Suprapubic skin (tissue), 4 donors: ENCODE data around the gene EXD3. TPM values are rescaled to one million over a fixed set of nuclear protein-coding genes. Genes with fewer than 3 reads are reported as not detected.
A peak's percentile ranks its signal among the peaks of the same experiment; 100 is the strongest.

ENCODE experiments used
- DNase-seq, 2 donors: peaks; one replicate each; pipeline ENCODE4 v3.0.0-alpha.2; 2019; ENCODE audit warnings: low spot score in 2 of 2
- H3K27ac ChIP-seq: fragments of 200-600 bp; sonication (generic); one replicate; pipeline ENCODE4 v1.5.1; 2019
- H3K27me3 ChIP-seq: fragments of 200-600 bp; sonication (generic); one replicate; pipeline ENCODE4 v1.5.1; 2019
- H3K36me3 ChIP-seq: fragments of 200-600 bp; sonication (generic); one replicate; pipeline ENCODE4 v1.5.1; 2019
- H3K4me1 ChIP-seq: fragments of 200-600 bp; sonication (generic); one replicate; pipeline ENCODE4 v1.5.1; 2019
- H3K4me3 ChIP-seq: fragments of 200-600 bp; sonication (generic); one replicate; pipeline ENCODE4 v1.5.1; 2019; ENCODE audit warnings: mild to moderate bottlenecking
- H3K9me3 ChIP-seq: fragments of 200-600 bp; sonication (generic); one replicate; pipeline ENCODE4 v1.5.1; 2019
- EP300 ChIP-seq: sonication (generic); formaldehyde crosslinking; IDR thresholded peaks from one replicate; pipeline ENCODE4 v1.6.1; 2017; ENCODE audit warnings: antibody characterized with exemption
- POLR2A ChIP-seq, 2 donors: fragments of 450-650 bp; IDR thresholded peaks; one replicate each; pipeline ENCODE4 v1.6.1; 2017; ENCODE audit warnings: antibody characterized with exemption in 2 of 2, mild to moderate bottlenecking in 2 of 2, moderate library complexity in 2 of 2
- POLR2AphosphoS5 ChIP-seq, 3 donors: sonication (generic); formaldehyde crosslinking; IDR thresholded peaks; one replicate each; pipeline ENCODE4 v1.6.1; 2017; ENCODE audit warnings: antibody characterized with exemption in 3 of 3
- WGBS: methylation state at CpG from one replicate; pipeline ENCODE4 v1.1.5; 2018; 5-methylcytosine and 5-hydroxymethylcytosine counted together
- total RNA-seq, 4 donors: library from RNA; depleted of rRNA; stranded (reverse); fragments of >200 nt; gene quantifications; one replicate each; pipeline ENCODE4 v1.1.0, GENCODE V29; 2016
- TF ChIP-seq, protein P1 (sequence below), 2 donors: fragments of 200-600 bp in 1 of 2; fragments of 450-650 bp in 1 of 2; sonication (generic) in 1 of 2; IDR thresholded peaks; one replicate each; pipeline ENCODE4 v1.5.1; 2016 to 2019; ENCODE audit warnings: antibody characterized with exemption in 2 of 2, mild to moderate bottlenecking in 1 of 2, moderate library complexity in 1 of 2

The EXD3 gene
- total RNA-seq, 4 donors from 2014 or later = 7.3 to 54.0 (median 16.4) TPM

DNA sequence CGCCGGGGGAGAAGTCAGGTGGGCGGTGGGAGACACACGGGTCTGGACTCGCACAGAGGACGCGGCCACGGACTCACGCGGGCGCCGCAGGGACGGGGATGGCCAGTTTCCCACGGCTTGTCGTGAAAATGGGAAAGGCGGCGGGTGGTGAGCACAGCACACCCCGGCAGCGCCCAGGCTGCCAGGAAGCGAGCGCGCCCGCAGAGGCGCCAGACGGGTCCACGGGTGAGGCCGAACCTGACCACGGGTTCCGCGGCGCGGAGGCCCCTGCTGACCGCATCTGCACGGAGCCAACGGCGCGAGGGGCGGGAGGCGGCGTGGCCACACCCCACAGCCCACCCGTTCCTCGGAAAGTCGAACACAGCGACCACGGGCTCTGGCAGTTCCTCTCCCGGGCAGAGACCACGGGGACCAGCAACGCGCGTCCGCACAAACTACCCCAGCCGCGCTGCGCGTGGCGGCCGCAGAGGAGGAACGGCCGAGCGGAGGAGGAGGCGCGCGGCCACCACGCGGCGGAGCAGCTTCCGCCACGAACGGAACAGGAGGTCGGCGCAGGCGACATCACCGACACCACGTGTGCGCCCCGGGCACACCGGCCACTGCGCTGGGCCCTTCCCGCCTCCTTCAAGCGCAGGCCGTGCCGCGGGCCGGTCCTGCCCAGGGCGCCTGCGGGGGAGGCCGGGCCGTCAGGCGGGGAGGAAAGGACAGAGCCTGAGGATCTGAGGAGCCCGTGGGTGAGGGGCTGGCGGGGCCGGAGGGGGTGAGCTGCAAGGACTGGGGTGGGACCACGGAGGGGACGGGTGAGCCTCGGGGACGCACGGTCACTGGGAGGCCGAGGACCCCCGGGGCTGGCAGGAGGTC, 5.6 kb downstream of the EXD3 start:
- 56% methylated on average over 83 of the region's 99 CpGs for WGBS
- peaks cover 16% of the 10 kb centered on the region for H3K4me1 ChIP-seq
- TF ChIP-seq POLR2A (IDR thresholded peaks at IDR 0.05) = no peak
- TF ChIP-seq POLR2AphosphoS5 (IDR thresholded peaks at IDR 0.05) = no peak
- no peak for TF ChIP-seq EP300
- TF ChIP-seq, protein P1, sequence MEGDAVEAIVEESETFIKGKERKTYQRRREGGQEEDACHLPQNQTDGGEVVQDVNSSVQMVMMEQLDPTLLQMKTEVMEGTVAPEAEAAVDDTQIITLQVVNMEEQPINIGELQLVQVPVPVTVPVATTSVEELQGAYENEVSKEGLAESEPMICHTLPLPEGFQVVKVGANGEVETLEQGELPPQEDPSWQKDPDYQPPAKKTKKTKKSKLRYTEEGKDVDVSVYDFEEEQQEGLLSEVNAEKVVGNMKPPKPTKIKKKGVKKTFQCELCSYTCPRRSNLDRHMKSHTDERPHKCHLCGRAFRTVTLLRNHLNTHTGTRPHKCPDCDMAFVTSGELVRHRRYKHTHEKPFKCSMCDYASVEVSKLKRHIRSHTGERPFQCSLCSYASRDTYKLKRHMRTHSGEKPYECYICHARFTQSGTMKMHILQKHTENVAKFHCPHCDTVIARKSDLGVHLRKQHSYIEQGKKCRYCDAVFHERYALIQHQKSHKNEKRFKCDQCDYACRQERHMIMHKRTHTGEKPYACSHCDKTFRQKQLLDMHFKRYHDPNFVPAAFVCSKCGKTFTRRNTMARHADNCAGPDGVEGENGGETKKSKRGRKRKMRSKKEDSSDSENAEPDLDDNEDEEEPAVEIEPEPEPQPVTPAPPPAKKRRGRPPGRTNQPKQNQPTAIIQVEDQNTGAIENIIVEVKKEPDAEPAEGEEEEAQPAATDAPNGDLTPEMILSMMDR (IDR thresholded peaks at IDR 0.05) = no peak
- H3K27me3 ChIP-seq = no peaks in the 10 kb centered on the region
- no peaks in the 10 kb centered on the region for H3K9me3 ChIP-seq
- DNase-seq = no peak
- H3K36me3 ChIP-seq = no peaks in the 10 kb centered on the region
- H3K4me3 ChIP-seq = peak overlapping the region; percentile 39
- H3K27ac ChIP-seq = no peak overlapping the region

- Histone ChIP-seq H3K36me3 (no peaks in the 10 kb centered on the region), H3K27me3 (no peaks in the 10 kb centered on the region), H3K4me1 (peaks cover 16% of the 10 kb centered on the region), H3K4me3 (peak overlapping the region; percentile 39), H3K9me3 (no peaks in the 10 kb centered on the region), H3K27ac (no peak overlapping the region)
- TF ChIP-seq POLR2A (IDR thresholded peaks at IDR 0.05) (no peak), EP300 (no peak), POLR2AphosphoS5 (IDR thresholded peaks at IDR 0.05) (no peak)
- TF ChIP-seq, protein P1 (IDR thresholded peaks at IDR 0.05) = no peak
- DNase-seq = no peak
- WGBS = 69% methylated on average over 12 of the region's 45 CpGs
Measured at GRCh38 chr9:137416563-137417151, 6.3 kb downstream of the EXD3 start.

DNA sequence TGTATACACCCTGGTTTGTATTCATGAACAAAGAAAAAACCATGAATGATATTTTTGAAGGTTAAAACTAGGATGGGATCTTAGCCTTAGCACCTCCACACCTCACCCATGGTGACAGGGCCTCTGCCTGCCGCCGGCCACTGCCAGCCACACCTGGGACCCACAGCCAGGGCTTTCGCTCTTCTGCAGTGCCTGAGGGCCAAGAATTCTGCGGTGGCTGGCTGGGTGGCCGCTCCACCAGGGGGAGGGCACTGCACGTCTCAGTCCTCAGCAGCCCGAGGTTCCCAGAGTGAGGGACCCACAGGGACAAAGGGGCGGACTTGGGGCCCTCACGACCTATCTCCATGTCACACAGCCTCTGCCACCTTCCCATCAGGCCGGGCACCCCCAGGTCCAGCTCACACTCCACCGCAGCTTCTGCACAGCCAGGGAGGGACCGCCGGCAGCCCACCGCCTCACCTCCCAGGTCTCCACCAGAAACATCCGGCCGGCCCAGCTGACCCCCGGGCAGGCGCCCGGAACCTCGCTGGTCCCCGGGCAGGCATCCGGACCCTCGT, 6.9 kb downstream of the EXD3 start:
- H3K27me3 ChIP-seq = no peaks in the 10 kb centered on the region
- H3K36me3 ChIP-seq = no peaks in the 10 kb centered on the region
- peaks cover 16% of the 10 kb centered on the region for H3K4me1 ChIP-seq
- WGBS = 64% methylated on average over 2 of the region's 23 CpGs
- DNase-seq = no peak
- H3K9me3 ChIP-seq = no peaks in the 10 kb centered on the region
- no peak overlapping the region for H3K27ac ChIP-seq
- no peak for TF ChIP-seq POLR2AphosphoS5 (IDR thresholded peaks at IDR 0.05)
- no peak for TF ChIP-seq EP300
- TF ChIP-seq POLR2A (IDR thresholded peaks at IDR 0.05) = no peak
- TF ChIP-seq, protein P1 (IDR thresholded peaks at IDR 0.05) = no peak
- H3K4me3 ChIP-seq = no peak overlapping the region

GRCh38 chr9:137415451-137415850, 7.5 kb downstream of the EXD3 start:
- H3K4me1 ChIP-seq = peaks cover 22% of the 10 kb centered on the region
- no peak overlapping the region for H3K4me3 ChIP-seq
- no peaks in the 10 kb centered on the region for H3K36me3 ChIP-seq
- no peak for DNase-seq
- no peaks in the 10 kb centered on the region for H3K27me3 ChIP-seq
- H3K27ac ChIP-seq = no peak overlapping the region
- H3K9me3 ChIP-seq = no peaks in the 10 kb centered on the region
- TF ChIP-seq, protein P1 (IDR thresholded peaks at IDR 0.05) = no peak
- TF ChIP-seq POLR2A (IDR thresholded peaks at IDR 0.05) = no peak
- no peak for TF ChIP-seq EP300
- no peak for TF ChIP-seq POLR2AphosphoS5 (IDR thresholded peaks at IDR 0.05)
- WGBS = 83% methylated on average over 1 of the region's 5 CpGs

DNA sequence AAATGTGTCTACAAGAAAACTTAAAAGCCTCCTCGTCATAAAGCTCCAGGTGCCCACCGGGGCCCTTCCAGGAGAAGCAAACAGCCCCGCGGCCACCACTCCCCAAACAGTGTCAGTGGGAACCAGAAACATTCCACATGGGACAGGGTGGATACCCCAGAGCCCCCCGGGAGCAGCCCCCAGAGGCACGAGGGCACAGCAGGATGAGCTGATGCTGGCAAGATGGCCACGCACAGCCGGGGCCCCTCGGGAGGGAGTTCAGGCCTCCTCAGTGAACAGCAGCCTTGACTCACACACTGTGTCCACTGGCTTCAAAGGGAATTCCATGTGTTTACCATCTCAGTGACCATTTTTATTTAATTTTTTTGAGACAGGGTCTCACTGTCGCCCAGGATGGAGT, 10.5 kb downstream of the EXD3 start:
- peak overlapping the region; percentile 60 for H3K27ac ChIP-seq
- H3K4me1 ChIP-seq = peaks cover 26% of the 10 kb centered on the region
- 72% methylated on average over 10 of the region's 10 CpGs for WGBS
- no peak for TF ChIP-seq EP300
- TF ChIP-seq, protein P1 (IDR thresholded peaks at IDR 0.05) = no peak
- no peak for TF ChIP-seq POLR2AphosphoS5 (IDR thresholded peaks at IDR 0.05)
- TF ChIP-seq POLR2A (IDR thresholded peaks at IDR 0.05) = no peak
- no peaks in the 10 kb centered on the region for H3K9me3 ChIP-seq
- no peaks in the 10 kb centered on the region for H3K36me3 ChIP-seq
- H3K27me3 ChIP-seq = no peaks in the 10 kb centered on the region
- no peak overlapping the region for H3K4me3 ChIP-seq
- DNase-seq = no peak
